ENCODE measurements around the gene RAP1GAP2. TPM values are rescaled to one million over a fixed set of nuclear protein-coding genes. Genes with fewer than 3 reads are reported as not detected.
"Not testable (repeated sequence)": the region's sequence is repeated elsewhere in the genome, so short reads cannot be mapped to it uniquely, and the experiment has no call there.

RAP1GAP2 gene
- polyA plus RNA-seq, 1 donor = 23.1 TPM

DNA sequence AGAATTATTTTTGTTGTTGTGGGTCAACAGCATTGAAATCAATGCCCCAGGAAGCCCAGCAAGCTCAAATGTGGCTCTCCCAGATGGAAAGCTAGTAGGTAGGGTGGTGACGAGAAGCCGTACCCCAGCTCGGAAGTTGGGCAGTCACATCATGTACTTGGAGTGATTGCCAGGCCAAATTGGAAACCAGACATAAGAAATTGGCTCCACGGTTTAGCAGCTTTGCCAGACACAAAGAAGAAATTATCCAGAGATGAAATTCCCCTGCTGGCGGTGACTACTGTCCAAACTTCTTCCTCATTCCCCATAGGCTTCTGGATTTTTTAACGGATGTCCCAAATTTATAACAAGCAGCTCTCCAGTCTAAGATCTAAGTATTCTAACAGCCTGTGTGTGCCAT lies 171.3 kb downstream of the RAP1GAP2 start:
- no peak for DNase-seq

DNA sequence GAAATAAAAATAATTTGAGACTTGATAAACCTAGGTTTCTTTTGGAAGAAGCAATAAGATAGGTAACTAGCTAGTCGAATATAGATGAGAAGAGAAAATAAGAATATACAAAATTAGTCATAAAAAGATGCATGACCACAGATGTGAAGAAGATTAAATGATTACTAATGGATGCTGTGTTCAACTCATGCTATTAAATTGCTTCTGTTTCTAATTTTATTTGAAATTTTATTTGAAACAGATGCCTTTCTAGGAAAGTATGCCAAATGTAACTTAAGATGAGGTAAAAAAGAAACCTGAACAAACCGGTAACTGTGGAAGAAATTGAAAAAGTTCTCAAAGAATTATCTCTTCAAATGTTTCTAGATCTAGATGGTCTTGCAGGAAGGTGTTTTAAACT lies 175.6 kb downstream of the RAP1GAP2 start:
- no peak for DNase-seq

DNA sequence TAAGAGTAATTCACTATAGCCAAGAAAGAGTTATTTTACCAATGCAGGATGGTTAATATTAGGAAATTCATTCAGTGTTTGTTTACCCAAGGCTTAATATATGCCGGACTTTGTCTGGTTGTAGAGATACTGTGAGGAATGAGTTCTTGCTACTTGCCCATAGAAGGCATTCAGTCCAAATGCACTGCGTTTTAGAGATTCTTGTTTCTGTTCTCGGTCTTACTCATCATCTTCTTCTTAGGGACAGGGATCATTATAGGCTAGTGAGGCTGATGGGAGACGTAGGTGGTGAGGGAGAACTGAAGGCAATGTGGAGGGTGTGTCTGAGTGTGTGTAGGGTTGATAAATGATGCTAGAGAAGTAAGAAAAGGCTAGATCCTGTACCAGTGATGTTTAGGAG lies 176.5 kb downstream of the RAP1GAP2 start:
- DNase-seq = no peak

DNA sequence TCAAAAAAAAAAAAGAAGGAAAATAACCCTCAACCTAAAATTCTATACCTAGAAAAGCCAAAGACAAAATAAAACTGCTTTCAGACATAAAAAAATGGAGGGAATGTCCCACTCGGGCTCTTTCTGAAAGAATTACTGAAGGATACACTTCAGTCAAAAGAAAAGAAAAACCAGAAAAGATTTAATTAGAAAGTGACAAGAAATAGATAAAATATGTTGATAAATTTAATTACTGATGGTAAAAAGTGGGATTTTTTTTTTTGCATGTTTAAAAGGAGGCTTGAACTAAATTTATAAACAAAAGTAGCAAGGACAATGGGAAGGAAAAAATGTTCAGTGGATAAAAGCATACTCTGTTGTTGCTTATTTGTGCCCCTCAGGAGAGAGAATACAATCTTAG lies 178.1 kb downstream of the RAP1GAP2 start:
- DNase-seq = no peak

DNA sequence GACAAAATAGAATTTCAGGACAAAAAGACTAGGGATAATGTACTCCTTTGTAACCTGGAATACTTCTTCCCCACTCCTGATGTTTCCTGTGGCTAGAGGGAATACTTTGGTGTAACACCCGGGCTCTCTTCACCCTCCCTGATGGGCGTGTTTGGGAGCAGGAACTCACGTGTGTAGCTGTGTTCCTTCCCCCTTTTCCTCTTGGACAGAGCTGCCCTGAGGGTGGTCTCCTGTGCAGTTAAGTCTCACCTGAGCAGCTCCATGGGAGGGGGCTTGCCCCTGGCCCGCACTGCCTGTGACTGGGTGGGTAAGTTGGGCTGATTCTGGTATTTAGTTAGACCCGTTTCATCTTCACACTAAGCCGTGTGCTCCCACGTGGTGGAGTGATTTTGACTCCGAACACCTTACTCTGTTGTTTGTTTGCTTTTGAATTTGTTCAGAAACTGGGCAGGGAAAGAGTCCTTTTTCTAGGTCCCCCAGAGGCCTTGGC lies 179.3 kb downstream of the RAP1GAP2 start:
- no peak for DNase-seq

DNA sequence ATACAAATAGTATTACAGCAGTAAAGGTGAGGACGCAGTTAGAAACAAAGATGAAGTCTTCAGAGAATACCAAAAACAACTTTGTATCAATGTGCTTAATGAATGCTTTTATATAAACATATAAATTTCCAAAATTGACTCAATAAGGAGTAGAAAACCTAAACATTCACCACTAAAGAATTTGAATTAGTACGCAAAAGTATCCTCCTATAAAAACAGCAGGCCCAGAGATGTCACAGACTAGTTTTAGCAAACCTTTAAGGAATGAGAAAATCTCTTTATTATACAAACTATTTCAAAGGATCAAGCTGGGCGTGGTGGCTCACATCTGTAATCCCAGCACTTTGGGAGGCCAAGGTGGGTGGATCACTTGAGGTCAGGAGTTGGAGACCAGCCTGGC lies 180.9 kb downstream of the RAP1GAP2 start:
- DNase-seq = no peak

DNA sequence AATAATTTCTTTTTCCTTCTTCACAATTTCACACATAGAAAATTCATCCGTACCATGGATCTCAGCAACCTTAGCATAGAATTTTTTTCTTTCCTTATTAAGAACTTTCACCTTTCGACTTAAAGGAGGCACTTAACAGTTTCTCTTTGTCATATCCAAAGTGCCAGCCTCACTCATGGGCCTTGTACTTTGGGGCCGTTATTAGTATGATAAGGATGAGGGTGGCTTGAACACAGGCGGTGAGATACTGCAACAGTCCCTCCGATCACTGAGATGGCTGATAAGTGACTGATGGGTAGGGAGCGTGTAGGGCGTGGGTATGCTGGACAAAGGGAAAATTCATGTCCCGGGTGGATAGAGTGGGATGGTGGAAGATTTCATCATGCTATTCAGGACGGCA lies 181.9 kb downstream of the RAP1GAP2 start:
- no peak for DNase-seq

DNA sequence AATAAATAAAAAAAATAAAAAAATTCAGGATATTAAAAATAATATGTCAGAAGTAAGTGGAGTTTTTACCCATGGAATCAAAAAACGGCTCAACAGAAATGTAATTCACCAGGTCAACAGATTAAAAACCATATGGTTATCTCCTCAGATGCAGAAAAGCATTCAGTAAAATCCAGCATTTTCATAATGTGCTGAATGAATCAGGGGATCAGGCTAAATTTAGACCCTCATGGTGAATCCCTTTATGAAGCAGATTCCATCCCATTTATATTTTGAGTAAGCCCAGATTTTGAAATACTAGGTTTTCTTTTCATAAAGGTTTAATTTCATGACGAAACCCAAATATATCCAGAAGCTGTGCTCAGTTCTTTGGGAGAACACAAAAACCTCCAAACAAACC lies 182.8 kb downstream of the RAP1GAP2 start:
- no peak for DNase-seq

DNA sequence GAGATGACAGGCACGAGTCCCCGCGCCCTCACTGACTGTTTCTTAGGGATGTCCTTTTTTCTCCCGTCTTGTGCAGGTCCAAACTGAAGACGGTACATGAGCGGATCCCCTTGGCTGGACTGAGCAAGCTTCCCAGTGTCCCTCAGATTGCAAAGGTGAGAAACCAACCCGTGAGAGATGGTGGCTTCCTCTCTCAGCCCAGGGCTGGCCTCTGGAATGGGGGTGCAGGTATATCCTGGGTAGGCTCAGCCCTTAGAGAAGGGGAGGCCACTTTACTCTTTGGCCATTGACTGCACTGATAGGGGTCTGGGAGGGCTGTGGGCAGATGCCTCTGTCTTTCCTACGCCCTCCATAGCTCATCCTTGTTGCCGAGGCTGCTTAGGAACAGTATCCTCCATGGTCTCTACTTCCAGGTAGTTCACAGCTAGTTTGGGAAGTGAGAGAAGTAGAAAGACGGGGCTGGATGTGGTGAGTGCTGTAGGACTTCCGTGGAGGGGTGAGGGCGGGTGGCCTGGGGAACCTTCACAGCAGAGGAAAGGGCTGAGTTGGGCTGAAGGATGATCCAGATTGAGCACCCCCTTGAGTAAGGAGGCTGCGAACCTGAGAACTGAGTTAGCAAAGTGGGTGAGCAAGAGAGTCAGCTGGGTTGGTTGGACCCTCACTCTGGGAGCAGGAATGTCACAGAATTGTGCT lies 184.1 kb downstream of the RAP1GAP2 start:
- no peak for DNase-seq

DNA sequence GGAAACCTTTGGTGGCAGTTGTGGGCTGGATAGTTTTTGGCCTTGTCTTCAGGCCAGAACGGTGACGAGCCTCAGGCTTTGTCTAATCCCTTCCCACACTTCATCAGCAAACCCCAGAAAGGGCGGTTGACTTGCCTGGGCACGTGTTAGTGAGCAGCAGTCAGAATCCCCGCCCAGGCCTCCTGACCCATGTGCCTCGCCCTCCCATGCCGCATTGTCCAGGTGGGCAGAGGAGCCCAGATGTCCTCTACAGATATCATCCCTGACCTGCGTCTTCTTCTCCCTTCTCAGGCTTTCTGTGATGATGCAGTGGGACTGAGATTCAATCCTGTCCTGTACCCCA lies 184.6 kb downstream of the RAP1GAP2 start:
- DNase-seq = no peak

DNA sequence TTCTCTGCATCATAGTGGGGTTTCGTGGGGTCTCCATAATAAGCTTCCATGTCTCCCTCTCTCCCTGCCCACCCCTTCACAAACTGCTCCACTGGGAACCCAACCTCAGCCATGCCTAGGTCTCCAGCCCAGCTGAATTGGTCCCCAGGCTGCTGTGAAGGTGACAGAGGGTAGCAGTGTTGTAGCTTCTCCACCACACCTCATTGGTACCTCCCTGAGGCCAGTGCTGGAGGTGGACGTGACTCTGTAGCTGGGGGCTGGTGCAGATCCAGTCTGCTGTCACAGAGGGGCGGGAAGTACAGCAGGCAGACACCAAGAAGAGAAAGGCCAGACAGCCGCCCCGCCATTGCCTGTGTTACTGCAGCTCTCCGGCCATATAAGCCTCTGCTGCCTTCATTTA lies 185.1 kb downstream of the RAP1GAP2 start:
- DNase-seq = no peak

DNA sequence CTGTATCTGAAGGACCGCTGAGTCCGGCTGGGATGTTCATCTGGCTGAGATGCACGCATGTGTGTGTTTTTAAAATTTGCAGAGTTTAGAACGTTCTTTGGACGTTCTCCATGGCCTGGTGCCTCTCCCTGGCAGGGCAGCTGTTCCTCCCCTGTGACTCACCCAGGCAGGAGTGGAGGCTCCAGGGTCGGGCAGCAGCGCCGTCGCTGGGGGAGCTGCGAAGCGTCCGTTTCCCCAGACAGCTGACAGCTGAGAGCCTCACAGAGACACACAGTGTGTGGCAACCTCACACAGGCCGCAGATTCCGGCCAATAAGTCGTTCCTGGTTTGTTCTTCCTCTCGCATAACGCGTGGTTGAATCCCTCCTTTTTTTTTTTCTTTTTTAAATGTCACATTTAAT lies 186.6 kb downstream of the RAP1GAP2 start:
- no peak for DNase-seq

DNA sequence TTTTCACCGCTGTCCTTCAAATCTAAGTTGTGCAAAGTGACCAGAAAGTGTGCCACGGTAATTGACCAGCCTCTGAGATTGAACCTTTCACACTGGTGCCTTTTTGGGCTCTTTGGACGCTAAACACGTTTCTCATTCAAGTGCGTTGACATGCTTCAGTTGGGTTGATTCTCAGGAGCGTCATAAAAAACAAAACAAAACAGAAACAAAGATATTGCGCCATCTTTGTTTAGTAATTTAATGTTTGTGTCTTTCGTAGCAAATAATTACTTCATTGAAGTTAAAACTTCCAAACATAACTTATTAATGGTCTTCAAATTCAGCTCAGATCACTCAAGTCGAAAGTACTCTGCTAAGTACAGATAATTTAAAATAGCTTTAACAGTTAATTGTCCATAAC lies 187.0 kb downstream of the RAP1GAP2 start:
- no peak for DNase-seq

DNA sequence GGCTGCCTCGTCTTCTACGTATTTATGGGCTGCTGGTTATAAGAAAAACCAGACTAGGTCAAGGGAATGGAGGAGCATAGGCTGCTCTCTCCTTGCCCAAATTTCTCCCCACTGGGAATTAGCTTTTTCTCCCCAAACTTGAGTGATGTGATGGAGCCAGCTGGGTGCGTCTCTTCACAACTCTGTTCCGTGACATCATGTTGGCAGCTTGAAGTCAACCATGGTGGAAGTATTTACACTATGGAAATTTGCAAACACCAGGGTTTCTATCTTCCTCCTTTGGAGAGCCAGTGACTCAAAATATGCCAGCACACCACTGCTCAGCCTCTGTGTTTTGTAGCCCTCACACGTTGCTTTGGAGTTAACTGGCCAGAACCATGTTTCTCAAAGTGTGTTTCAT lies 189.1 kb downstream of the RAP1GAP2 start:
- DNase-seq = no peak

DNA sequence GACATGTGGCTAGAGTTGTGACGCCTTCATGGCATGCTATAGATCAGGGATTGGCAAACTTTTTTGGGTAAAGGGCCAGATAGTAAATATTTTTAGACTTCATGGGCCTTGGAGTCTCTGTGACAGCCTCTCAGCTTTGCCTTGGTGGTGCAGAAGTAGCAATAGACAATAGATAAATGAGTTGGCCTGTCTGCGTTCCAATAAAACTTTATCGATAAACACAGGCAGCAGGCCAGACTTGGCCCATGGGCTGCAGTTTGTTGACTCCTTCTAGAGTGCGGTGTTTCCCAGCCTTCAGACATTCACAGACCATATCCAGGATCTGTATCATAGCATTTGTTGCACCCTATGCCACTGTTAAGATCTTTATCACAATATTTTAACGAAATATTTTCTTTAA lies 190.7 kb downstream of the RAP1GAP2 start:
- DNase-seq = no peak

DNA sequence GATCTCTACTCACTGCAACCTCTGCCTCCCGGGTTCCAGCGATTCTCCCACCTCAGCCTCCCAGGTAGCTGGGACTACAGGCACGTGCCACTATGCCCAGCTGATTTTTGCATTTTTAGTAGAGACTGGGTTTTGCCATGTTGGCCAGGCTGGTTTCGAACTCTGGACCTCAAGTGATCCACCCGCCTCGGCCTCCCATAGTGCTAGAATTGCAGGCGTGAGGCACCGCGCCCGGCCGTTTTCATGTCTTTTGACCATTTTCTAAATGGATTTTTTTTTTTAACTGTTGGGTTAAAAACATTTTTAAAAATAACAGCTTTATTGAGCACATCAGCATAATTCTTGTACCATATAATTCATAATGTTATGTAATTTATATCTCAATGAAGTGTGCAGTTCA lies 193.2 kb downstream of the RAP1GAP2 start:
- not testable (repeated sequence) for DNase-seq

DNA sequence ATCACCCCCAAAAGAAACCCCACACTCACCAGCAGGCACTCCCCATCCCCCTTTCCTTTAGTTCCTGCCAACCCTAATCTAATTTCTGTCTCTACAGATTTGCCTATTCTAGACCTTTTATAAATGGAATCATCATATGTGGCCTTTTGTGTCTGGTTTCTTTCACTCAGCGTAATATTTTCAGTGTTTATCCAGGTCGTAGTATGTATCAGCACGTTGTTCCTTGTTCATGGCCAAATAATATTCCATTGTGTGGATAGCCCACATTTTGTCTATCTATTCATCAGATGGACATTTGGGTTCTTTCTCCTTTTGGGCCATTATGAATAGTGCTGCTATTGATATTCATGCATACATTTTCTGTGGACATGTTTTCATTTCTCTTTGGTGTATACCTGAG lies 193.6 kb downstream of the RAP1GAP2 start:
- no peak for DNase-seq

DNA sequence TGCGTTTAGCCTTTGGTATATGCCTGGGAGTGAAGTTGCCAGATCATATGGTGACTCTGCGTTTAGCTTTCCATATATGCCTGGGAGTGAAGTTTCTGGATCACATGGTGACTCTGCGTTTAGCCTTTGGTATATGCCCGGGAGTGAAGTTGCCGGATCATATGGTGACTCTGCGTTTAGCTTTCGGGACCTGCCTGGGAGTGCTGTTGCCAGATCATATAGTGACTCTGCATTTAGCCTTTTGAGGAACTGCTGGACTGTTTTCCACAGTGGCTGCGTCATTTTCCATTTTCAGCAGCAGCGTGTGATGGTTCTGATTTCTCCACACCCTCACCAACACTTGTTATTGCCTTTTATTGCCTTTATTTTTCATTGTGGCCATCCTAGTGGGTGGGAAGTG lies 194.2 kb downstream of the RAP1GAP2 start:
- no peak for DNase-seq

DNA sequence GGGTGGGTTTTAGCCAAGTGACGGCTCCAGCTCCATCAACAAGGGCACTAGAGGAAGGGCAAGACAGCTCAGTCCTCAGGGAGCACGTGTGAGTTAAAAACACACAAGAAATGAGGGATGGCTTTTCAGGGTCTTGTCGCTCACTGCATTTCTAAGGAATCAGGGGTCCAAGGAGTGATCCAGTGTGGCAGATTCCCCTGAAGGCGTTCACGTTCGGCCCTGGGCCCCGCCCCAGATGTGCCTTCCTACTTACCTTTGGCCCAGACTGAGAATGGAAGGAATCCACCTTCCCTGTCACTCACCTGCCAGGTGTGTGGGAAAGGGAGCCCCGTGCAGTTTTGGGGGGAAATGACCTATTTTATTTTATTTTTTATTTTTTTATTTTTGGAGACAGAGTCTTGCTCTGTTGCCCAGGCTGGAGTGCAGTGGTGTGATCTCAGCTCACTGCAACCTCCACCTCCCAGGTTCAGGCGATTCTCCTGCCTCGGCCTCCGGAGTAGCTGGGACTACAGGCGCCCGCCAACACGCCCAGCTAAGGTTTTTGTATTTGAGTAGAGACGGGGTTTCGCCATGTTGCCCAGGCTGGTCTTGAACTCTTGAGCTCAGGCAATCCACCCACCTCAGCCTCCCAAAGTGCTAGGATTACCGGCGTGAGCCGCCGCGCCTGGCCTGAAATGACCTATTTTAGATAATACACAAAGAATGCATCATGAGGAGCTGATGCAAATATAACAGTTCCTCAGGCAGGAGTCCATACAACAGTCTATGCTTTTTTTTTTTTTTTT lies 195.3 kb downstream of the RAP1GAP2 start:
- DNase-seq = not testable (repeated sequence)

DNA sequence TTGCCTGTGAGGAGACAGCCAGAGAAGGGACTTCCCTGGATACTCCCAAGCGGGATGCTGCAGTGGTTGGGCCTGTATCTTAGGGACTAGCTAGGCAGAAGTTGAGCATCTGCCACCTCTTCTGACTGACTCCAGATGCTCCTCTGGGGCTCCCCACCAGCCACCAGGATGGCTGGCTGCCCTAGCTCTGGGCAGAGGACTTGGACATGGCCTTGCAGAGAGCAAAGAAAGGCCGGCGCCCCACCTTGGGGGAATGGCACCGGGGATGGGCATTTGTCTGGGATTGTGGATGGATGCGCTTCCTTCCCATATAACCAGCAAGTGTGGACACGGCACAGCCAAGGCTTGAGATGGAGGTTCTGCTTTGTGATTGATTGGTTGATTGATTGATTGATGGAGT lies 198.2 kb downstream of the RAP1GAP2 start:
- DNase-seq = no peak

DNA sequence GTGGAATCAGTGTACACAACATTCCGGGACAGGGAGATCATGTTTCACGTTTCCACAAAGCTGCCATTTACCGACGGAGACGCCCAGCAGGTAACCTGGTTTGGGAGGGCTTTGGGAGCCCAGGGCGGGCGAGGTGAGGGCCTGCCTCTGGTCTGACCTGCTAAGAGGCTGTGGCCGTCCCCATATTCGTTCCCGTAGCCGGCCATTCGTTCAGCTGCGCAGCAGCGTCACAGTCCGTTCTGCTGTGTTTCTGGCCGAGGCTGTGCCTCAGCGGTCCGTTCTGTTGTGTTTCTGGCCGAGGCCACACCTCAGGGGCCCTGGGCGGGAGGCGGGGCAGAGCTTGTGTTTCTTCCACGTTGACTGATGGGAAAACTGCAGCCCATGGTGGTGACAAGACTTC lies 199.1 kb downstream of the RAP1GAP2 start:
- DNase-seq = no peak

DNA sequence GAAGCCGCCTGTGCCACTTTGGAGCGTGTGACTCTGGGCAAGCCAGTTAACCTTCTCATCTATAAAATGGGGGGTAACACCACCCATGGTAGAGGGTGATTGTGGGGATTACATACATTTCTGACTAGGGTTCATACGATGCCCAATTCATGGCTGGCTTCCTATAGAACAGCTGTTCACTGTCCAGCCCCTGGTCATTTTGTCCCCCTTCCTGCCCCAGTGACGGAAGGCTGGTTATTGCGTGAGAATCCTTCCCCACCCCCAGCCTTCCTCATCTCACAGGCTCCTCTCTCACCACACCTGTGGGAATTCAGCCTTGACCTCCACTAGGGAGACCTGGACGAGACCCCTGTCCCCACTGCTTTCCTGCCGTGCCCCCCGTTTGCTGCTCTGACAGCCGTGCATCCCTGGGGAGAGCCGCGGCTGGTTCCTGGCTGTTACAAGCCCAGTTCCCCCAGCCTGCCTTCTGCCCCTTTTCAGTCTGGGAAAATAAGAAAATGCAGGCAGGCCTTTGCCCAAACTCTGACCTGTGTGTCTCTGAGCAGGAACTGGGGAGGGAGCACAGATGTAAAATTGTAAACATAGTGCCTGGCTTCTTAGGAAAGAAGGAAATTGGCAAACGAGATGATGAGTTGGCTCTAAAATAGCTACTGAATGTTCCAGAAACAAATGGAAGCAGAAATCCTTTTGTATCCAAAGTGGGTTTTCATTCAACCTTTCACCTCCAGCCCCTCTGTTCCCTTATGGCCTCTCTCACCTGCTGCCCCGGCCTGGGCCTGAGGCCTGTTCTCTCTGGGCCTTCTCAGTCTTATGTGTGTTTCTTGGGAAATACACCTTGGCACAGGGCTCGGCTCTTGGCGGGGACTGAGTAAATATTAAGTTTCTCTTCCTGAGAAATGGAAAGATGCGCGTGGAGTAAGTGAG lies 199.9 kb downstream of the RAP1GAP2 start:
- DNase-seq = no peak

All from left kidney (tissue), 2 donors.